Measurements from ENCODE around the gene SENP3.

The SENP3 gene

DNA sequence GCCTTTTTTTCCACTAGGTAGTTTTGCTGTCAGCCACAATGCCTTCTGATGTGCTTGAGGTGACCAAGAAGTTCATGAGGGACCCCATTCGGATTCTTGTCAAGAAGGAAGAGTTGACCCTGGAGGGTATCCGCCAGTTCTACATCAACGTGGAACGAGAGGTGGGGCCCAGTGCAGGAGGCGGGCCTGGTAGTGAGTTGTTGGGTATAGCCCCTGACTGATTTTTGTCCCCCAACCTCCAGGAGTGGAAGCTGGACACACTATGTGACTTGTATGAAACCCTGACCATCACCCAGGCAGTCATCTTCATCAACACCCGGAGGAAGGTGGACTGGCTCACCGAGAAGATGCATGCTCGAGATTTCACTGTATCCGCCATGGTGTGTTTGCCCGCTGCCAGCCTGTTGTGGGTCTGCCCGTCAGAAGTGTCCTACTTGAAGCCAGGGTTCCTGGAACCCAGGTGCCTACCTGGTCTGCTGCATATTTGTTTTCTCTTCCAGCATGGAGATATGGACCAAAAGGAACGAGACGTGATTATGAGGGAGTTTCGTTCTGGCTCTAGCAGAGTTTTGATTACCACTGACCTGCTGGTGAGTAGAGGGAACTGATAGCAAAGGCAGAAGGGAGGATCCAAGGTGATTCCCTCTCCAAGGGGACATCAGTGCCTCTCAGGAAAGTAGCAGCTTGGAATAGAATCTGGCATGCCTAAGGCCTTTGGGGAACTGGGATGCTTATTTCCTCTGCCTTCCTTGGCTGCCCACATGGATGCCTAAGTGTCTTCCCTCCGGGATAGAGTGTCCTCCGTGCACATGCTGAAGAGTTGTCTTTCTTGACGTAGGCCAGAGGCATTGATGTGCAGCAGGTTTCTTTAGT, 15.8 kb downstream of the SENP3 start:
- DNase-seq = no peak

DNA sequence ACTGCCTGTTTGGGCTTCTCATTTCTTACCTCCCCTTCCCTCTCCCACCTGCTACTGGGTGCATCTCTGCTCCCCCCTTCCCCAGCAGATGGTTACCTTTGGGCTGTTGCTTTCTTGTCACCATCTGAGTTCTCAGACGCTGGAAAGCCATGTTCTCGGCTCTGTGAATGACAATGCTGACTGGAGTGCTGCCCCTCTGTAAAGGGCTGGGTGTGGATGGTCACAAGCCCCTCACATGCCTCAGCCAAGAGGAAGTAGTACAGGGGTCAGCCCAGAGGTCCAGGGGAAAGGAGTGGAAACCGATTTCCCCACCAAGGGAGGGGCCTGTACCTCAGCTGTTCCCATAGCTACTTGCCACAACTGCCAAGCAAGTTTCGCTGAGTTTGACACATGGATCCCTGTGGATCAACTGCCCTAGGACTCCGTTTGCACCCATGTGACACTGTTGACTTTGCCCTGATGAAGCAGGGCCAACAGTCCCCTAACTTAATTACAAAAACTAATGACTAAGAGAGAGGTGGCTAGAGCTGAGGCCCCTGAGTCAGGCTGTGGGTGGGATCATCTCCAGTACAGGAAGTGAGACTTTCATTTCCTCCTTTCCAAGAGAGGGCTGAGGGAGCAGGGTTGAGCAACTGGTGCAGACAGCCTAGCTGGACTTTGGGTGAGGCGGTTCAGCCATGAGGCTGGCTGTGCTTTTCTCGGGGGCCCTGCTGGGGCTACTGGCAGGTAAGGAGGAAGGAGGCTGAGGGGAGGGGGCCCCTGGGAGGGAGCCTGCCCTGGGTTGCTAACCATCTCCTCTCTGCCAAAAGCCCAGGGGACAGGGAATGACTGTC, 17.5 kb downstream of the SENP3 start, which contains the start of gene CD68:
CD68 (plus strand) TSS at position 638 of the 833 bp plus-strand sequence; CDS start at position 678, 40 bp downstream.
- DNase-seq = peak; percentile 70 to 86

- peak in 1 of 2 donors; percentile 58 for DNase-seq
Measured at GRCh38 chr17:7579834-7580603, 18.3 kb downstream of the SENP3 start.

DNA sequence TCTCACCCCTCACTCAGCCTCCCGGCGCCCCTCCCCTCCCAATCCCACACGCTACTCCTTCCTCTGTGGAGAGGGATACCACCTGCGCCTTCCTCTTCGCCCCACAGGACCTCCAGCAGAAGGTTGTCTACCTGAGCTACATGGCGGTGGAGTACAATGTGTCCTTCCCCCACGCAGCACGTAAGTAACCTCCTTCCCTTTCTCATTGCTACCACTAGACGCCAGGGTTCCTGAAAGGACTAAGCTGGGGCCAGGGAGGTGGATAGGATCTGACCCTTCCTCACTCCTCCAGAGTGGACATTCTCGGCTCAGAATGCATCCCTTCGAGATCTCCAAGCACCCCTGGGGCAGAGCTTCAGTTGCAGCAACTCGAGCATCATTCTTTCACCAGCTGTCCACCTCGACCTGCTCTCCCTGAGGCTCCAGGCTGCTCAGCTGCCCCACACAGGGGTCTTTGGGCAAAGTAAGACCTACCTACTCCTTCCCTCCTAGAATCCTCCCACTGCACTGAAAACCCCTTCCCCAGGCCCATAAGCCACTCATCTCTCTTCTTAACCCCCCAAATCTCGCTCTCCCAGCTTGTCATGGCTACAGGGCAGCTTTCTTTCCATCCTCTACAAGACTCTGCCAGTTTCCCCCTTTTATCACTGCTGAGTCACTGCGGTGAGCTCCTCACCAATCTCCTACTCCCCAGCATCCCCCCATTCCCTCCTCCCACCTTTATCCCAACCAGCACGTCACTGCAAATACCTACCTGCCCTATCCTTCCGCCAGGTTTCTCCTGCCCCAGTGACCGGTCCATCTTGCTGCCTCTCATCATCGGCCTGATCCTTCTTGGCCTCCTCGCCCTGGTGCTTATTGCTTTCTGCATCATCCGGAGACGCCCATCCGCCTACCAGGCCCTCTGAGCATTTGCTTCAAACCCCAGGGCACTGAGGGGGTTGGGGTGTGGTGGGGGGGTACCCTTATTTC, 19.2 kb downstream of the SENP3 start:
- DNase-seq = no peak

- no peak for DNase-seq
Measured at GRCh38 chr17:7582396-7583252, 20.9 kb downstream of the SENP3 start.

DNA sequence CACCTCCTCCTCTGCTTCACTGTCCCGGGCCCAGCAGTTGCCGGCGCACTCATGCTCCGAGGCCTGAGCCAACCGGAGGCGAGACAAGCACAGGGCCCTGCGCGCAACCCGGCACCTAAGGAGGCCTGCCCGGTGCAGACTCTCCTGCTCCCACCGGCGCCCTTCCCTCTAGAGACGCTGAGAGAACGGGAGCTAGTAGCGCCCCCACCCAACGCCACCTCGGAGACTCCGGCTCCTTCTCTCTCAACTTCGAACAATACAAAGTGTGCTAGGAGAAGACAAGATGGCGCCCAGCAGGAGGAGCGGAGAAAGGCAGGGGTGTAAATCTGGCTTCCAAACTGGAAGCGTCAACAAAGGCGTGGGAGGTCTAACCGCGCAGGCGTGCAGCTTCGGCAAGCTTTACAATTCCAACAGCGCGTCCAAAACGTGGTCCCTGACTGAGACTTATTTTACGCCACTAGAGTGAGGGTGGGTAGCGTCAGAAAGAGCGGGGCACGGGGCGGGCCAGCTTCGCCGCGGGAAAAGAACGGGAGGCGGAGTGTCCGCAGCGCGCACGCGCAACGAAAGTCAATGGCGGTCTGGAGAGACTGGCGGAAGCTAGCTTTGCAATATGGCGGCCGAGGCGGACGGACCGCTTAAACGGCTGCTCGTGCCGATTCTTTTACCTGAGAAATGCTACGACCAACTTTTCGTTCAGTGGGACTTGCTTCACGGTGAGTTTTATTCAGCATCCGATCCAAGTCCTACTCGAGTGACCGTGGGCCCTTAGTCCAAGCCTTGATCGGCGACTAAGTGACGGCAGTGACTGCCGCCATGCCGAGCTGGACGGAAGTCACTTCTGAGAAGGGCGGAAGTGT, 21.8 kb downstream of the SENP3 start, which contains the start of gene MPDU1:
MPDU1 (plus strand) TSS at position 600 of the 857 bp plus-strand sequence; CDS start at position 611, 11 bp downstream.
- peak; percentile 96 to 97 for DNase-seq

GRCh38 chr17:7586673-7587419, 25.1 kb downstream of the SENP3 start:
- no peak for DNase-seq

GRCh38 chr17:7587420-7588151, 25.9 kb downstream of the SENP3 start:
- no peak for DNase-seq

DNA sequence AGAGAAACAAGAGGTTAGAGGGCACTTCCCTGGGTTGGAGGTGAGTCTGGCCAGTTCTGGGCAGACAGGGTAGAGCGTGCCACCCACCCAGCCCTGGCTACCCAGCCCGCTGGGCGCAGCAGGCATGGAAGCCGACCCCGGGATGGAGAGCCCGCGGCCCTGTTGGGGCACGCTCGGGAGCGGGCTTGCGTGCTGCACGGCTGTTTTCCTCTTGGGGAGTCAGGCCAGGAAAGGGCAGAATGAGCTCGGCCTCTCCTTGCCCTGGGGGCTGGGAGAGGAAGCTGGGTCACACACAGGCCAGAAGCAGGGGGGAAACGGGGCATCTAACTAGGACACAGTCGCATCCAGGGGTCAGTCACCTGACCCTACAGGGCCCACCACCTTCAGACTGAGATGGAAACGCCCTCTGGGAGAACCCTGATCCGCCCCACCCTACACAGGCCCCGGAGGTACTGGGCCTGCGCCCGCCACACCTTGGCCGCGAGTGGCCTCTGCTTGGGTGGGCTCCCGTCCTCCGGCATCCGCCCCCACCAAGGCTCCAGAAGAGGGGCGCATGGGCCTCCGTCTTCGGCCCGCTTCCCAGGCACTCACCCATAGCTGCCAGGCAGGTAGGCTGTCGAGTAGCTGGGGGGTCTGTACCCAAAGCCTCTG, 27.0 kb downstream of the SENP3 start:
- DNase-seq = no peak

GRCh38 chr17:7589204-7589868, 27.6 kb downstream of the SENP3 start:
- DNase-seq = peak; percentile 74 to 77

GRCh38 chr17:7589891-7590691, 28.4 kb downstream of the SENP3 start, which contains the start of gene SOX15:
SOX15 (minus strand) TSS chr17:7590094; CDS start chr17:7589676, 418 bp downstream.
- no peak for DNase-seq

DNA sequence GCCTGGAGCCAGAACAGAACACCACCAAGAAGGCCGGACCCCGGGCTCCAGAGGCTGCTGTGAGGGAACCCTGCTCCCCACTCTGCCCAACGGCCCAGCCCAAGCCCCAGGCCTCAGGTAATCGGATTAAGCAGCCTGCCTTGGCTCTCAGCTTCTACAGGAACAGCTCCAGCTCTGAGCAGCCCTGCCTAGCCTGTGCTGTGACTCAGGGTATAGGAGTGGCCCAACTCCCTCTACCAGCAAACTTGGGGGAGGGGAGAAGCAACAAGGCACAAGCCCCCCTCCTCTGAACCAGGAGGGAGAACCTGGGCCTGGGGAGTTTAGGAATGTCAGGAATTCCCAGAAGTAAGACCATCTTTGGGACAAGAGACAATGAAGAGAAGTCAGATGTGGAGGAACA, 29.0 kb downstream of the SENP3 start:
- no peak for DNase-seq

DNA sequence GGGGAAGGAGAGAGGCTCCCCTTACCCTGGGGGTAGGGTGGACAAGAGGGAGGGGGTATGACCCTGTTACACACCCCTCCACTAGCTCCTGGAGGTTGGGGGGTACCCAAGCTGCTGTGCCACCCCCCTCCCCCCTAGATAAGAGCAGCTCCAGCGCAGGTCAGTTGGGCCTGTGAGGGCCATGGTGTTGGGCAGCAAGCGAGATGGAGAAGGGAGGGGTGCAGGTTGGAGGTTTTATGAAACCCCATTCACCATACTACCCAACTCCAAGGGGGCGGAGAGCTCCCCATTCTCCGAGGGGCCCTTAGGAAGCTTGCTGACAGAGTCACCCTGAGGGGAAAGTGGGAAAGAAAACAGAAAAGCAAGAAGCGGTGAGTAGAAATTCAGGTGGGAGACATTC, 29.9 kb downstream of the SENP3 start:
- no peak for DNase-seq

DNA sequence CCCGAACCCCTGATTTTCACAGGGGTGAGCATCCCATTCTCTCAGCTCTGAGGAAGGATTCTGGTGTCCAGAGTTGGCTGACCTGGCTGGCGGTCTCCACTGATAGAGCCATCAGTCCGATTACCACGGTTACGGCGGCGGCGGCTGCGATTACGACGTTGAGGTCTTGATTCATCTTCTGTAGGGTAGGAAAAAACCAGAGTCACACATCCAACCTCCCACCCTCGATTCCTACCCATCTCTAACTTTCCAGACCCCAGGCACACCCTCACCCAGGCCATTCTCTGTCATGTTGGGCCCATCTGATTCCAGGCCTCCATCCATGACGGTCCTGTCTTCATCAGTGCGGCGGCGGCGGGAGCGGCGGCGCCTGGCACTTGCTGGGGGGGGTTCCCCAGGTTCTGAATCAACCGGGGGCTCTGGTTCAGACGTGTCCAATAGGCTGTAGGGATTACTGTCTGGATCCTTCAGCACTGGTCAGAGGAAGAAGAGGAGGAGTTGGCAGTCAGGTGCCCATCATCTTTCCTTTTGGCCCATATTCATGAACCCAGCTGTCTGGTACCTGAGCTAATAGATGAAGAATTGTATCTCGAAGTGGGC, 30.8 kb downstream of the SENP3 start:
- no peak for DNase-seq

- DNase-seq = no peak
Measured at GRCh38 chr17:7593296-7593695, 31.6 kb downstream of the SENP3 start.
